Upper lobe of right lung (tissue), 1 donor: ENCODE data around the gene CSTB. TPM values are rescaled to one million over a fixed set of nuclear protein-coding genes. Genes with fewer than 3 reads are reported as not detected.

Source experiments
- ATAC-seq: fragments of 200-7000 bp; cut with Tn5 transposase; one replicate; pipeline ENCODE4 v1.9.1; 2020; ENCODE audit warnings: mild to moderate bottlenecking, moderate library complexity
- DNase-seq: peaks from one replicate; pipeline ENCODE4 v3.0.0-alpha.2; 2020
- H3K27ac ChIP-seq: fragments of 200-600 bp; one replicate; pipeline ENCODE4 v1.8.0; 2022
- H3K27me3 ChIP-seq: fragments of 200-600 bp; one replicate; pipeline ENCODE4 v1.8.0; 2022; ENCODE audit warnings: mild to moderate bottlenecking
- H3K36me3 ChIP-seq: fragments of 200-600 bp; one replicate; pipeline ENCODE4 v1.8.0; 2022
- H3K4me1 ChIP-seq: fragments of 200-600 bp; one replicate; pipeline ENCODE4 v1.8.0; 2022
- H3K4me3 ChIP-seq: fragments of 200-600 bp; one replicate; pipeline ENCODE4 v1.8.0; 2022; ENCODE audit warnings: mild to moderate bottlenecking
- H3K9me3 ChIP-seq: fragments of 200-600 bp; one replicate; pipeline ENCODE4 v1.8.0; 2022
- intact Hi-C: fragments of 100-400 bp; cut with DNase I; formaldehyde crosslinking; loops from one replicate; pipeline ENCODE4 v1.11.0; 2022
- total RNA-seq: library from RNA; stranded (reverse); fragmentation: NEBNext Ultra II Directional; extraction: Animal tissue kit (Norgen Biotek cat#: 25700); gene quantifications from one replicate; pipeline ENCODE4 v1.2.1, GENCODE V29; 2021
- TF ChIP-seq, protein P1 (sequence below): fragments of 200-600 bp; IDR thresholded peaks from one replicate; pipeline ENCODE4 v1.8.0; 2022; ENCODE audit warnings: antibody characterized with exemption
- donor health status: DM: no; HTN: yes; CAD: no; lungs with severe emphysema.

The CSTB gene
- total RNA-seq, 1 donor from 2014 or later: 148 TPM

- no peak overlapping the region for H3K27ac ChIP-seq
- no peak for DNase-seq
- no peak overlapping the region for H3K4me3 ChIP-seq
- no peaks in the 10 kb centered on the region for H3K27me3 ChIP-seq
- TF ChIP-seq, protein P1, sequence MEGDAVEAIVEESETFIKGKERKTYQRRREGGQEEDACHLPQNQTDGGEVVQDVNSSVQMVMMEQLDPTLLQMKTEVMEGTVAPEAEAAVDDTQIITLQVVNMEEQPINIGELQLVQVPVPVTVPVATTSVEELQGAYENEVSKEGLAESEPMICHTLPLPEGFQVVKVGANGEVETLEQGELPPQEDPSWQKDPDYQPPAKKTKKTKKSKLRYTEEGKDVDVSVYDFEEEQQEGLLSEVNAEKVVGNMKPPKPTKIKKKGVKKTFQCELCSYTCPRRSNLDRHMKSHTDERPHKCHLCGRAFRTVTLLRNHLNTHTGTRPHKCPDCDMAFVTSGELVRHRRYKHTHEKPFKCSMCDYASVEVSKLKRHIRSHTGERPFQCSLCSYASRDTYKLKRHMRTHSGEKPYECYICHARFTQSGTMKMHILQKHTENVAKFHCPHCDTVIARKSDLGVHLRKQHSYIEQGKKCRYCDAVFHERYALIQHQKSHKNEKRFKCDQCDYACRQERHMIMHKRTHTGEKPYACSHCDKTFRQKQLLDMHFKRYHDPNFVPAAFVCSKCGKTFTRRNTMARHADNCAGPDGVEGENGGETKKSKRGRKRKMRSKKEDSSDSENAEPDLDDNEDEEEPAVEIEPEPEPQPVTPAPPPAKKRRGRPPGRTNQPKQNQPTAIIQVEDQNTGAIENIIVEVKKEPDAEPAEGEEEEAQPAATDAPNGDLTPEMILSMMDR: no peak
- intact Hi-C loops: no loop called here
- H3K4me1 ChIP-seq: no peaks in the 10 kb centered on the region
- peaks cover 95% of the 10 kb centered on the region for H3K36me3 ChIP-seq
- H3K9me3 ChIP-seq: no peaks in the 10 kb centered on the region
- ATAC-seq: no peak
Observed at GRCh38 chr21:43797415-43797814, 21.3 kb upstream of the CSTB start.

GRCh38 chr21:43794857-43795256 lies 18.7 kb upstream of the CSTB start:
- TF ChIP-seq, protein P1: no peak
- Histone ChIP-seq H3K36me3 (peaks cover 82% of the 10 kb centered on the region), H3K4me1 (peaks cover 14% of the 10 kb centered on the region), H3K27ac (no peak overlapping the region), H3K4me3 (no peak overlapping the region), H3K9me3 (no peaks in the 10 kb centered on the region), H3K27me3 (no peaks in the 10 kb centered on the region)
- ATAC-seq (no peak), DNase-seq (no peak)
- intact Hi-C loops: no loop called here

DNA sequence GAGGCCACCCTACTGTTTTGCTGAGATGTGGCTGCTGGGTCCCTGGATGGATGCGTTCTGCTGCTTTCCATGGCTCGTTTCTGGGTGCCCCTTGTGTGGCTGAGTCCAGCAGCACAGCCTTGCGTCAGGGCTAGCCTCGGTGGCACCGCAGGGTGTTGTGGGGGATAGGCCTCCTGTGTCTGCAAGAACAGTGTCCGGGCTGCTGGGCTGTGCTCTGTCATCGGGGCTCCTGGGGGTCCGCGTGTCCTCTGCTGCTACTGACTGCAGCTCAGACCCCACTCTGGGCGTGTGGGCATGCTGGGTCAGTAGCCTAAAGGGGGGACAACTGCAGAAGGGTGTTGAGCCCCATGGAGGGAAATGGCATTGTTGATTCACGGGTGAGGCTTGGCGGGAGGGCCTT lies 18.2 kb upstream of the CSTB start:
- Histone ChIP-seq H3K27me3 (no peaks in the 10 kb centered on the region), H3K9me3 (no peaks in the 10 kb centered on the region), H3K4me1 (peaks cover 14% of the 10 kb centered on the region), H3K36me3 (peaks cover 78% of the 10 kb centered on the region), H3K4me3 (no peak overlapping the region), H3K27ac (no peak overlapping the region)
- TF ChIP-seq, protein P1: no peak
- ATAC-seq (no peak), DNase-seq (no peak)
- intact Hi-C loops: no loop called here

DNA sequence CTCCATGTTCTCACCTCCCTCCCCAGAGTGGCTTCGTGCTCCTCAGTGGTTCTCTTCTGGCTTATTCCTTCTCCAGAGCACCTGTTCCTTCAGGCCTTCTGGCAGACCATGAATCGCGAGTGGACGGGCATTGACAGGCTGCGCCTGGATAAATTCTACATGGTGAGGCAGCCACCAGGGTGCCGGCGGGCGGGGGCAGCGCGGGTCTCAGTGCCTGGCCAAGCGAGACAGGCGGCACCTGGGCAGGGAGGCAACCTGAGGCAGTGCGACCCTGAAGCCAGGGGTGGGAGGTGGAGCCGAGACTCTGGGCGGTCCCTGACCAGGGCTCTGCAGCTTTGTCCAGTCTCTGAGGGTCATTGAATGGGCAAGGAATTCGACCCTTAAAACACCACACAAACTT lies 17.1 kb upstream of the CSTB start:
- intact Hi-C loops: no loop called here
- no peaks in the 10 kb centered on the region for H3K27me3 ChIP-seq
- H3K4me3 ChIP-seq: no peak overlapping the region
- peaks cover 68% of the 10 kb centered on the region for H3K36me3 ChIP-seq
- H3K9me3 ChIP-seq: no peaks in the 10 kb centered on the region
- H3K27ac ChIP-seq: no peak overlapping the region
- TF ChIP-seq, protein P1: no peak
- H3K4me1 ChIP-seq: peaks cover 18% of the 10 kb centered on the region
- DNase-seq: no peak
- no peak for ATAC-seq

DNA sequence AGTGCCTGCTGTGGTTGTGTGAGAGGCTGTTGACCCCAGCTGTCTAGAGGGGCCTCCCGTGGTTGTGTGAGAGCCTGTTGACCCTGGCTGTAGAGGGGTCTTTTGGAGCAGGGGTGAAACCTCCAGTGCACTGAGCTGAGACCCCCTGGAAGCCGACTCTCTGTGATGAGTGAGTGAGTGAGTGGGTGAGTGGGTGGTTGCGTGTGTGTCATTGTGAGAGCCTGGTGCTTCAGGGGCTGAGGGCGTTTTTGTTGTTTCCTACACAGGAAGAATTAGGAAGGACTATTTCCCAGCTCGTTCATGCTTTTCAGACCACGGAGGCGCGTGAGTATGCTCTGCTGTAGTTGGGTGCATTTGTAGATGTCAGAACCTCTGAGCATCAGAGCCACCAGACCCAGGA lies 16.3 kb upstream of the CSTB start:
- intact Hi-C loops: no loop called here
- DNase-seq (no peak), ATAC-seq (no peak)
- TF ChIP-seq, protein P1: no peak
- Histone ChIP-seq H3K36me3 (peaks cover 59% of the 10 kb centered on the region), H3K9me3 (no peaks in the 10 kb centered on the region), H3K27me3 (no peaks in the 10 kb centered on the region), H3K4me1 (peaks cover 18% of the 10 kb centered on the region), H3K4me3 (no peak overlapping the region), H3K27ac (no peak overlapping the region)

DNA sequence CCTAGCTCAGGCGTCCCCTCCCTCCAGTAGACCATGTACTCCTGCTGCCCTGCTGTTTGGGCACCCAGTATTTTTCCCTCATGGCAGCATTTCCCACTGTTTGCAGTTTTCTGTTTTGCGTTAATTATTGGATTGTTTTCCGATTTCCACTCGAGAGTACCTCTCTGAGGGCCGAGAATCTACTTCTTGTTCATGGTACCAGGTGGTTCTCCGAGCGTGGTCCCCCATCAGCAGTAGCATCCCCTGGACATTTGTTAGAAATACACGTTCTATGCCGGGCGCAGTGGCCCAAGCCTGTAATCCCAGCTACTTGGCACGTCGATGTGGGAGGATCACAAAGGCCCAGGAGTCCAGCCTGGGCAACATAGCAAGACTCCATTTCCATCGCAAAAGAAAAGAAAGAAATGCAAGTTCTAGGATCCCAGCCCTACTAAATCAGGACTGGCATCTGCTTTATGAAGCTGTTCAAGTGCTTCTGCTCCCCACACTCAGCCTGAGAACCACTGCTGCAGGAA lies 14.0 kb upstream of the CSTB start:
- peak overlapping the region; percentile 76 for H3K27ac ChIP-seq
- no peak for DNase-seq
- no peak for ATAC-seq
- TF ChIP-seq, protein P1: no peak
- intact Hi-C loops: no loop called here
- no peaks in the 10 kb centered on the region for H3K9me3 ChIP-seq
- H3K36me3 ChIP-seq: peaks cover 36% of the 10 kb centered on the region
- H3K4me3 ChIP-seq: peak overlapping the region; percentile 93
- H3K27me3 ChIP-seq: no peaks in the 10 kb centered on the region
- H3K4me1 ChIP-seq: peaks cover 18% of the 10 kb centered on the region
